IMR-90 (cell line): Measurements from ENCODE around the gene SORBS1. TPM values are rescaled to one million over a fixed set of nuclear protein-coding genes. Genes with fewer than 3 reads are reported as not detected.

Source experiments
- ATAC-seq: fragments of 200-7000 bp; cut with Tn5 transposase; 2 replicates; pipeline ENCODE4 v1.9.1; 2020; ENCODE audit warnings: low read depth, mild to moderate bottlenecking, moderate library complexity
- BruUV-seq: library from RNA; stranded (reverse); fragments of 400-500 nt; replicated peaks from 2 replicates; lab custom pipeline; 2021; lab: Mats Ljungman, UMichigan
- CTCF ChIA-PET: fragments of 300-600 bp; formaldehyde crosslinking; extraction: SDS; loops from one replicate; lab custom pipeline; 2021; ENCODE audit warnings: antibody characterized with exemption; lab: Yijun Ruan, JAX
- POLR2A ChIA-PET: fragments of 300-600 bp; sonication (Branson Sonifier 250); formaldehyde crosslinking; loops from one replicate; lab custom pipeline; 2022; ENCODE audit warnings: antibody characterized with exemption; ENCODE audit not compliant: unreplicated experiment; lab: Charles Lee
- DNase-seq: peaks from one replicate; pipeline ENCODE4 v3.0.0; 2013
- H2AFZ ChIP-seq: replicated peaks from 2 replicates; pipeline ENCODE3; 2013; ENCODE audit warnings: low read length, mild to moderate bottlenecking; ENCODE audit not compliant: poor library complexity
- H2AK5ac ChIP-seq: 2 replicates; pipeline ENCODE4 v1.6.1; 2013; ENCODE audit warnings: low read depth, low read length, inconsistent platforms
- H2AK9ac ChIP-seq: replicated peaks from 2 replicates; pipeline ENCODE3; 2013; ENCODE audit warnings: mild to moderate bottlenecking, low read depth, low read length, moderate library complexity; ENCODE audit not compliant: poor library complexity
- H2BK120ac ChIP-seq: 2 replicates; pipeline ENCODE4 v1.6.1; 2013; ENCODE audit warnings: low read depth, low read length, inconsistent platforms
- H2BK15ac ChIP-seq: 3 replicates; pipeline ENCODE4 v1.6.1; 2013; ENCODE audit warnings: low read depth, low read length, inconsistent platforms
- H2BK20ac ChIP-seq: 2 replicates; pipeline ENCODE4 v1.6.1; 2013; ENCODE audit warnings: low read depth, mild to moderate bottlenecking, inconsistent platforms, low read length, moderate library complexity
- H2BK5ac ChIP-seq: 2 replicates; pipeline ENCODE4 v1.6.1; 2013; ENCODE audit warnings: mild to moderate bottlenecking, low read depth, low read length, inconsistent platforms; ENCODE audit not compliant: poor library complexity, severe bottlenecking
- H3K14ac ChIP-seq: replicated peaks from 2 replicates; pipeline ENCODE4 v1.6.1; 2013; ENCODE audit warnings: low read depth, low read length, inconsistent platforms
- H3K18ac ChIP-seq: 2 replicates; pipeline ENCODE4 v1.6.1; 2013; ENCODE audit warnings: low read depth, low read length, control low read depth
- H3K23ac ChIP-seq: 2 replicates; pipeline ENCODE4 v1.6.1; 2013; ENCODE audit warnings: low read depth, low read length, inconsistent platforms
- H3K27ac ChIP-seq: 2 replicates; pipeline ENCODE4 v1.5.1; 2013; ENCODE audit warnings: mild to moderate bottlenecking, control low read depth, low read length; ENCODE audit not compliant: insufficient read depth
- H3K27me3 ChIP-seq: 2 replicates; pipeline ENCODE4 v1.6.1; 2013; ENCODE audit warnings: low read length; ENCODE audit not compliant: control insufficient read depth, insufficient read depth
- H3K36me3 ChIP-seq: 2 replicates; pipeline ENCODE4 v1.6.1; 2013; ENCODE audit warnings: low read length, mixed read lengths; ENCODE audit not compliant: control insufficient read depth, insufficient read depth
- H3K4ac ChIP-seq: 2 replicates; pipeline ENCODE4 v1.6.1; 2013; ENCODE audit warnings: low read depth, low read length, inconsistent platforms
- H3K4me1 ChIP-seq: 2 replicates; pipeline ENCODE4 v1.6.1; 2013; ENCODE audit warnings: low read length, mixed read lengths; ENCODE audit not compliant: control insufficient read depth, insufficient read depth
- H3K4me2 ChIP-seq: 2 replicates; pipeline ENCODE4 v1.6.1; 2013; ENCODE audit warnings: low read depth, mild to moderate bottlenecking, control low read depth, low read length, moderate library complexity
- H3K4me3 ChIP-seq: 2 replicates; pipeline ENCODE4 v1.5.1; 2013; ENCODE audit warnings: low read depth, mild to moderate bottlenecking, control low read depth, low read length, moderate library complexity; ENCODE audit not compliant: insufficient read depth
- H3K56ac ChIP-seq: 2 replicates; pipeline ENCODE4 v1.6.1; 2013; ENCODE audit warnings: low read length, inconsistent platforms; ENCODE audit not compliant: insufficient read depth; ENCODE audit errors: extremely low read depth
- H3K79me1 ChIP-seq, 2 experiments: 2 replicates each; pipeline ENCODE4 v1.6.1; 2013; ENCODE audit warnings: low read length in 2 of 2, inconsistent platforms in 1 of 2, low read depth in 1 of 2
- H3K9ac ChIP-seq: 2 replicates; pipeline ENCODE4 v1.6.1; 2013; ENCODE audit warnings: low read depth, low read length, control low read depth
- H3K9me1 ChIP-seq: 2 replicates; pipeline ENCODE4 v1.6.1; 2013; ENCODE audit warnings: low read length, inconsistent platforms; ENCODE audit not compliant: insufficient read depth
- H3K9me3 ChIP-seq: 2 replicates; pipeline ENCODE4 v1.6.1; 2013; ENCODE audit warnings: low read length; ENCODE audit not compliant: control insufficient read depth, insufficient read depth
- H4K20me1 ChIP-seq: 2 replicates; pipeline ENCODE4 v1.6.1; 2013; ENCODE audit warnings: low read length, inconsistent platforms; ENCODE audit not compliant: insufficient read depth
- H4K5ac ChIP-seq: 2 replicates; pipeline ENCODE4 v1.6.1; 2013; ENCODE audit warnings: mild to moderate bottlenecking, low read depth, low read length, control low read depth
- H4K8ac ChIP-seq, 2 experiments: 2 replicates each; pipeline ENCODE4 v1.6.1; 2013; ENCODE audit warnings: low read depth in 2 of 2, low read length in 2 of 2, control low read depth in 1 of 2, inconsistent platforms in 1 of 2
- H4K91ac ChIP-seq: 2 replicates; pipeline ENCODE4 v1.6.1; 2013; ENCODE audit warnings: low read depth, low read length, inconsistent platforms; ENCODE audit not compliant: insufficient read depth
- BHLHE40 ChIP-seq: fragments of 150-350 bp; IDR thresholded peaks from 2 replicates; pipeline ENCODE4 v1.6.1; 2016; ENCODE audit warnings: mild to moderate bottlenecking, low read depth, low read length
- CEBPB ChIP-seq: IDR thresholded peaks from 2 replicates; pipeline ENCODE4 v1.6.1; 2012; ENCODE audit warnings: low read depth, low read length, improper control_type of control experiment
- CHD1 ChIP-seq: IDR thresholded peaks from 2 replicates; pipeline ENCODE4 v1.6.1; 2012; ENCODE audit warnings: low read depth, low read length, improper control_type of control experiment
- CTCF ChIP-seq: conservative IDR thresholded peaks from 2 replicates; pipeline ENCODE4 v1.5.1; 2012; ENCODE audit warnings: mild to moderate bottlenecking, low read depth, low read length, improper control_type of control experiment
- ELK1 ChIP-seq: fragments of 150-350 bp; IDR thresholded peaks from 2 replicates; pipeline ENCODE4 v1.6.1; 2016; ENCODE audit warnings: low read depth, mild to moderate bottlenecking, low read length, moderate library complexity, borderline replicate concordance
- FOS ChIP-seq: fragments of 150-350 bp; IDR thresholded peaks from 2 replicates; pipeline ENCODE4 v1.6.1; 2016; ENCODE audit warnings: low read depth, low read length
- MAFK ChIP-seq: IDR thresholded peaks from 2 replicates; pipeline ENCODE4 v1.6.1; 2012; ENCODE audit warnings: low read depth, low read length, improper control_type of control experiment
- MAZ ChIP-seq: IDR thresholded peaks from 2 replicates; pipeline ENCODE4 v1.6.1; 2012; ENCODE audit warnings: low read depth, mild to moderate bottlenecking, low read length, improper control_type of control experiment, moderate library complexity, borderline replicate concordance
- MXI1 ChIP-seq: IDR thresholded peaks from 2 replicates; pipeline ENCODE4 v1.6.1; 2012; ENCODE audit warnings: low read depth, mild to moderate bottlenecking, low read length, moderate library complexity, borderline replicate concordance
- NFE2L2 ChIP-seq: fragments of 150-350 bp; IDR thresholded peaks from 2 replicates; pipeline ENCODE4 v1.6.1; 2016; ENCODE audit warnings: low read depth, mild to moderate bottlenecking, low read length
- POLR2A ChIP-seq: IDR thresholded peaks from 2 replicates; pipeline ENCODE4 v1.6.1; 2012; ENCODE audit warnings: mild to moderate bottlenecking, low read depth, low read length
- RAD21 ChIP-seq: IDR thresholded peaks from 2 replicates; pipeline ENCODE4 v1.6.1; 2012; ENCODE audit warnings: low read length, improper control_type of control experiment
- RCOR1 ChIP-seq: IDR thresholded peaks from 2 replicates; pipeline ENCODE4 v1.6.1; 2012; ENCODE audit warnings: mild to moderate bottlenecking, low read length, improper control_type of control experiment; ENCODE audit not compliant: insufficient replicate concordance
- RFX5 ChIP-seq: IDR thresholded peaks from 2 replicates; pipeline ENCODE4 v1.8.0; 2012; ENCODE audit warnings: low read depth, mild to moderate bottlenecking, low read length, moderate library complexity
- SMC3 ChIP-seq: fragments of 150-350 bp; IDR thresholded peaks from 2 replicates; pipeline ENCODE4 v1.6.1; 2016; ENCODE audit warnings: low read depth, mild to moderate bottlenecking, antibody characterized with exemption, low read length, moderate library complexity
- WGBS, 2 experiments: methylation state at CpG; one replicate each; pipeline versions ENCODE4 v1.1.5 to v1.1.7; 2013; ENCODE audit warnings: missing lambda C conversion rate in 2 of 2; ENCODE audit not compliant: insufficient read length in 1 of 2; ENCODE audit errors: extremely low coverage in 2 of 2; 5-methylcytosine and 5-hydroxymethylcytosine counted together
- dilution Hi-C: fragments of 300-500 bp; cut with HindIII; formaldehyde crosslinking; loops from one replicate; pipeline ENCODE4 v1.14.3; 2018; ENCODE audit warnings: low sequenced_read_pairs; ENCODE audit not compliant: unreplicated experiment
- in situ Hi-C: fragments of 300-500 bp; cut with MboI; formaldehyde crosslinking; loops from 3 replicates; pipeline ENCODE4 v1.14.3; 2019; ENCODE audit warnings: low sequenced_read_pairs, inconsistent platforms, mixed read lengths
- intact Hi-C: fragments of 100-400 bp; cut with micrococcal nuclease; formaldehyde crosslinking; loops from 2 replicates; pipeline ENCODE4 v1.10.0; 2022
- polyA plus RNA-seq, 3 experiments: library from polyadenylated mRNA; depleted of rRNA; stranded (reverse); fragments of >200 nt; gene quantifications; 2 replicates each; pipeline ENCODE4 v1.2.3, GENCODE V29; 2012; ENCODE audit warnings: low replicate concordance in 1 of 3
- total RNA-seq: library from RNA; depleted of rRNA; stranded (reverse); fragments of >200 nt; gene quantifications from 2 replicates; pipeline ENCODE4 v1.2.3, GENCODE V29; 2012
- TF ChIP-seq, protein P1 (sequence below): fragments of 150-350 bp; IDR thresholded peaks from 2 replicates; pipeline ENCODE4 v1.6.1; 2017; ENCODE audit warnings: mild to moderate bottlenecking, antibody characterized with exemption, low read length, low read depth

Gene SORBS1
- total and polyA plus RNA-seq, 2 of the 4 experiments (the other 2 are of a cell fraction) = 0.18 to 0.32 TPM

DNA sequence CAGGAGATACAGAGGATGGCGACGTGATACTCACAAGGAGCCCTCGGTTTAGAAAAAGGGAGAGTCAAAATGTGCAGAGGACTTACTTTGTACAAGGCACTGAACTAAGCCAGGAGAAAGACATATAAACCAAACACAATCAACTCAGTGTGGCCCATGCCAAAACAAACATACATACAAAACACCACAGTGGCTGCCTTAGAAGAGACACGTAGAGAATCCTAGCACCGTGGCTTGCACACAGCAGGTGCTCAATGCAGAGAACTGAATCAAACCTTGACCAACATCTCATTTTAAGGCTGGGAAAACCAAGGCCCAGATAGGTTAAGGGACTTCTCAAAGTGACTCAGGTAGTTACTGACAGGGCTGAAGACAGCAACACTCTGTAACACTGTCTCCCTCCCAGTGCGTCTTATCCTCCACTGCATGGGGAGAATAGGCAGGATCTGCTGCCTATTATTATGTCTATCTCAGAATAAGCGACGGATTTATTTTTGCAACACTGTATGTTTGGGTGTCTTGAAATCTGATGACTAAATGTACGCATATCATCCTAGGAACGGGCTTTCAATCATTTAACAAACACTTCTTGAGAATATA is 11.0 kb downstream of the SORBS1 start:
- Histone ChIP-seq H3K9ac (no peak overlapping the region), H3K36me3 (no peaks in the 10 kb centered on the region), H4K20me1 (no peaks in the 10 kb centered on the region), H4K91ac (no peak overlapping the region), H3K9me3 (no peaks in the 10 kb centered on the region), H3K4me2 (no peak overlapping the region), H4K8ac (no peak overlapping the region), H2BK120ac (no peak overlapping the region), H2AK9ac (no peak overlapping the region), H3K79me1 (no peaks in the 10 kb centered on the region), H2BK5ac (no peak overlapping the region), H3K18ac (no peak overlapping the region), H3K14ac (no peak overlapping the region), H3K23ac (no peak overlapping the region), H3K27me3 (no peaks in the 10 kb centered on the region; the same call in 1 of the 2 replicates), H3K27ac (no peak overlapping the region), H4K5ac (no peak overlapping the region), H3K9me1 (no peaks in the 10 kb centered on the region), H3K4ac (no peak overlapping the region), H2BK20ac (no peak overlapping the region), H2AK5ac (no peak overlapping the region), H2AFZ (no peak overlapping the region), H2BK15ac (no peak overlapping the region), H3K4me1 (no peaks in the 10 kb centered on the region), H3K56ac (no peak overlapping the region), H3K4me3 (no peak overlapping the region)
- no peak for TF ChIP-seq RAD21
- TF ChIP-seq BHLHE40 = no peak
- TF ChIP-seq RCOR1 = no peak
- TF ChIP-seq, protein P1, sequence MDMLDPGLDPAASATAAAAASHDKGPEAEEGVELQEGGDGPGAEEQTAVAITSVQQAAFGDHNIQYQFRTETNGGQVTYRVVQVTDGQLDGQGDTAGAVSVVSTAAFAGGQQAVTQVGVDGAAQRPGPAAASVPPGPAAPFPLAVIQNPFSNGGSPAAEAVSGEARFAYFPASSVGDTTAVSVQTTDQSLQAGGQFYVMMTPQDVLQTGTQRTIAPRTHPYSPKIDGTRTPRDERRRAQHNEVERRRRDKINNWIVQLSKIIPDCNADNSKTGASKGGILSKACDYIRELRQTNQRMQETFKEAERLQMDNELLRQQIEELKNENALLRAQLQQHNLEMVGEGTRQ = no peak
- no peak for TF ChIP-seq MAZ
- TF ChIP-seq RFX5 = no peak
- no peak for TF ChIP-seq MXI1
- TF ChIP-seq ELK1 = no peak
- TF ChIP-seq CEBPB = no peak
- TF ChIP-seq SMC3 = no peak
- no peak for TF ChIP-seq CTCF
- TF ChIP-seq FOS = no peak
- TF ChIP-seq NFE2L2 = no peak
- no peak for TF ChIP-seq CHD1
- TF ChIP-seq MAFK = no peak
- no peak for TF ChIP-seq POLR2A
- WGBS, 2 experiments = 41% methylated on average over 2 of the region's 10 CpGs; no CpG with 5 or more reads in 1 of the 2 experiments
- in situ Hi-C loops (no loop called here), dilution Hi-C loops (no loop called here), intact Hi-C loops (no loop called here)
- ChIA-PET CTCF (no interaction called here), POLR2A (no interaction called here)
- ATAC-seq (no peak), DNase-seq (no peak)
- BruUV-seq = no TSS peak
